MCF 10A (cell line): ENCODE data around the gene DNM3. TPM values are rescaled to one million over a fixed set of nuclear protein-coding genes. Genes with fewer than 3 reads are reported as not detected.

Experiments
- BruUV-seq: library from RNA; stranded (reverse); fragments of 400-500 nt; replicated peaks from 2 replicates; lab custom pipeline; 2021; lab: Mats Ljungman, UMichigan
- CTCF ChIA-PET: fragments of 300-600 bp; sonication (Branson Sonifier 250); formaldehyde crosslinking; extraction: SDS; loops from one replicate; lab custom pipeline; 2021; ENCODE audit warnings: antibody characterized with exemption, inconsistent platforms; lab: Yijun Ruan, JAX
- POLR2A ChIA-PET: fragments of 300-600, 350-650 bp; sonication (Branson Sonifier 250); formaldehyde crosslinking; extraction: SDS; loops from one replicate; lab custom pipeline; 2020; ENCODE audit warnings: antibody characterized with exemption, inconsistent platforms; lab: Yijun Ruan, JAX
- DNase-seq: peaks from one replicate; pipeline ENCODE4 v3.0.0-alpha.2; 2018; ENCODE audit not compliant: unreplicated experiment
- H3K27ac Mint-ChIP-seq: one replicate; pipeline ENCODE4 v1.8.0; 2022; ENCODE audit warnings: mild to moderate bottlenecking, low read depth, mixed read lengths; ENCODE audit not compliant: unreplicated experiment
- H3K27me3 Mint-ChIP-seq: one replicate; pipeline ENCODE4 v1.8.0; 2022; ENCODE audit warnings: mixed read lengths; ENCODE audit not compliant: insufficient read depth, unreplicated experiment
- H3K36me3 Mint-ChIP-seq: one replicate; pipeline ENCODE4 v1.8.0; 2022; ENCODE audit warnings: mild to moderate bottlenecking, moderate library complexity, mixed read lengths; ENCODE audit not compliant: insufficient read depth, unreplicated experiment
- H3K4me1 Mint-ChIP-seq: one replicate; pipeline ENCODE4 v1.8.0; 2022; ENCODE audit warnings: mixed read lengths; ENCODE audit not compliant: insufficient read depth, unreplicated experiment
- H3K4me3 Mint-ChIP-seq: one replicate; pipeline ENCODE4 v1.8.0; 2022; ENCODE audit warnings: mild to moderate bottlenecking, moderate library complexity, mixed read lengths; ENCODE audit not compliant: unreplicated experiment
- H3K9me3 Mint-ChIP-seq: one replicate; pipeline ENCODE4 v1.8.0; 2022; ENCODE audit warnings: mixed read lengths; ENCODE audit not compliant: unreplicated experiment
- CTCF ChIP-seq: fragments of 200-600 bp; IDR thresholded peaks from one replicate; pipeline ENCODE4 v1.8.0; 2022; ENCODE audit warnings: antibody characterized with exemption, mild to moderate bottlenecking; ENCODE audit not compliant: unreplicated experiment
- intact Hi-C: fragments of 100-400 bp; cut with micrococcal nuclease; formaldehyde crosslinking; loops from 2 replicates; pipeline ENCODE4 v1.14.1; 2022
- total RNA-seq: library from RNA; stranded (reverse); gene quantifications from 2 replicates; pipeline ENCODE4 v1.2.3, GENCODE V29; 2022

The DNM3 gene
- total RNA-seq, 1 experiment from 2014 or later, result 0.68 TPM

- Mint-ChIP-seq H3K27me3 (no peaks in the 10 kb centered on the region), H3K4me3 (no peak overlapping the region), H3K36me3 (no peaks in the 10 kb centered on the region), H3K9me3 (no peaks in the 10 kb centered on the region), H3K27ac (no peak overlapping the region), H3K4me1 (peaks cover 16% of the 10 kb centered on the region)
- intact Hi-C loops, result no loop called here
- no peak for TF ChIP-seq CTCF
- POLR2A ChIA-PET, result no interaction called here
- DNase-seq, result no peak
- no TSS peak for BruUV-seq
- CTCF ChIA-PET, result interaction anchor here (0.7 kb wide), 2 partner anchors 10 to 31 kb away, joined by 3 to 4 read pairs; no protein-coding TSS in a partner anchor
Measured at GRCh38 chr1:172179918-172180317, 338.6 kb downstream of the DNM3 start.

- ChIA-PET CTCF (interaction anchor here (0.7 kb wide), 1 partner anchor 11 kb away, joined by 3 read pairs; no protein-coding TSS in a partner anchor), POLR2A (no interaction called here)
- H3K27ac Mint-ChIP-seq, result peak overlapping the region; percentile 93
- no peak for TF ChIP-seq CTCF
- H3K36me3 Mint-ChIP-seq, result no peaks in the 10 kb centered on the region
- no TSS peak for BruUV-seq
- no peaks in the 10 kb centered on the region for H3K9me3 Mint-ChIP-seq
- no peaks in the 10 kb centered on the region for H3K27me3 Mint-ChIP-seq
- no peak for DNase-seq
- peak overlapping the region; percentile 54 for H3K4me3 Mint-ChIP-seq
- H3K4me1 Mint-ChIP-seq, result peaks cover 16% of the 10 kb centered on the region
- intact Hi-C loops, result no loop called here
Measured at GRCh38 chr1:172180501-172181285, 339.4 kb downstream of the DNM3 start.

- no peak for DNase-seq
- ChIA-PET POLR2A (interaction anchor here (0.9 kb wide), 1 partner anchor 73 kb away, joined by 4 read pairs; no protein-coding TSS in a partner anchor), CTCF (no interaction called here)
- BruUV-seq, result no TSS peak
- H3K36me3 Mint-ChIP-seq, result no peaks in the 10 kb centered on the region
- peaks cover 16% of the 10 kb centered on the region for H3K4me1 Mint-ChIP-seq
- no peaks in the 10 kb centered on the region for H3K27me3 Mint-ChIP-seq
- intact Hi-C loops, result no loop called here
- no peak for TF ChIP-seq CTCF
- H3K4me3 Mint-ChIP-seq, result no peak overlapping the region
- H3K9me3 Mint-ChIP-seq, result no peaks in the 10 kb centered on the region
- no peak overlapping the region for H3K27ac Mint-ChIP-seq
Measured at GRCh38 chr1:172184506-172185191, 343.4 kb downstream of the DNM3 start.

GRCh38 chr1:172185211-172185610 is 343.9 kb downstream of the DNM3 start:
- CTCF ChIA-PET, result no interaction called here
- DNase-seq, result no peak
- Mint-ChIP-seq H3K27ac (no peak overlapping the region), H3K4me3 (no peak overlapping the region), H3K9me3 (no peaks in the 10 kb centered on the region), H3K27me3 (no peaks in the 10 kb centered on the region), H3K36me3 (no peaks in the 10 kb centered on the region), H3K4me1 (peaks cover 16% of the 10 kb centered on the region)
- no peak for TF ChIP-seq CTCF
- intact Hi-C loops, result no loop called here
- POLR2A ChIA-PET, result interaction anchor here (0.9 kb wide), 1 partner anchor 72 kb away, joined by 4 read pairs; no protein-coding TSS in a partner anchor
- BruUV-seq, result no TSS peak
